Type B pancreatic cell (in vitro differentiated cells): ENCODE measurements around the gene CDC34. TPM values are rescaled to one million over a fixed set of nuclear protein-coding genes. Genes with fewer than 3 reads are reported as not detected.
A peak's percentile ranks its signal among the peaks of the same experiment; 100 is the strongest.

ENCODE experiments used
- DNase-seq: peaks from one replicate; pipeline ENCODE4 v3.0.0; 2021; ENCODE audit warnings: mixed read lengths; ENCODE audit not compliant: unreplicated experiment; ENCODE audit errors: extremely low spot score
- H3K27ac Mint-ChIP-seq: 2 replicates; pipeline ENCODE4 v1.8.0; 2021; ENCODE audit warnings: mild to moderate bottlenecking, mixed read lengths
- H3K27me3 Mint-ChIP-seq: 2 replicates; pipeline ENCODE4 v1.8.0; 2021; ENCODE audit warnings: mixed read lengths
- H3K36me3 Mint-ChIP-seq: 2 replicates; pipeline ENCODE4 v1.8.0; 2021; ENCODE audit warnings: mixed read lengths
- H3K4me1 Mint-ChIP-seq: one replicate; pipeline ENCODE4 v1.8.0; 2021; ENCODE audit warnings: mixed read lengths; ENCODE audit not compliant: unreplicated experiment
- H3K4me3 Mint-ChIP-seq: 2 replicates; pipeline ENCODE4 v1.8.0; 2021; ENCODE audit warnings: mild to moderate bottlenecking, mixed read lengths
- H3K9me3 Mint-ChIP-seq: 2 replicates; pipeline ENCODE4 v1.8.0; 2021; ENCODE audit warnings: mixed read lengths
- CTCF ChIP-seq: fragments of 200-600 bp; sonication (generic); conservative IDR thresholded peaks from 2 replicates; pipeline ENCODE4 v1.5.0; 2021; ENCODE audit warnings: antibody characterized with exemption, mild to moderate bottlenecking
- total RNA-seq: library from RNA; stranded (reverse); gene quantifications from 2 replicates; pipeline ENCODE4 v1.2.1, GENCODE V29; 2021; ENCODE audit warnings: low replicate concordance

Gene CDC34
- total RNA-seq, 1 donor from 2014 or later, result 95.0 TPM

- H3K27ac Mint-ChIP-seq, result peak overlapping the region; percentile 80
- H3K4me3 Mint-ChIP-seq, result peak overlapping the region; percentile 59
- peaks cover 6% of the 10 kb centered on the region for H3K4me1 Mint-ChIP-seq
- H3K9me3 Mint-ChIP-seq, result no peaks in the 10 kb centered on the region
- no peak for TF ChIP-seq CTCF
- peaks cover 27% of the 10 kb centered on the region for H3K27me3 Mint-ChIP-seq
- no peak for DNase-seq
- no peaks in the 10 kb centered on the region for H3K36me3 Mint-ChIP-seq
Observed at GRCh38 chr19:485583-486236, 45.9 kb upstream of the CDC34 start.

GRCh38 chr19:488505-489417, 42.8 kb upstream of the CDC34 start:
- Mint-ChIP-seq H3K27ac (peak overlapping the region; percentile 84), H3K4me1 (peaks cover 6% of the 10 kb centered on the region), H3K27me3 (peaks cover 22% of the 10 kb centered on the region), H3K9me3 (no peaks in the 10 kb centered on the region), H3K4me3 (peak overlapping the region; percentile 85), H3K36me3 (no peaks in the 10 kb centered on the region)
- peak; percentile 18 for TF ChIP-seq CTCF
- DNase-seq, result peak; percentile 97

- Mint-ChIP-seq H3K9me3 (no peaks in the 10 kb centered on the region), H3K27ac (peak overlapping the region; percentile 56), H3K36me3 (no peaks in the 10 kb centered on the region), H3K4me1 (peaks cover 6% of the 10 kb centered on the region), H3K4me3 (peak overlapping the region; percentile 84), H3K27me3 (peaks cover 17% of the 10 kb centered on the region)
- no peak for TF ChIP-seq CTCF
- no peak for DNase-seq
Observed at GRCh38 chr19:489418-490196, 42.0 kb upstream of the CDC34 start.

- Mint-ChIP-seq H3K4me1 (no peaks in the 10 kb centered on the region), H3K9me3 (no peaks in the 10 kb centered on the region), H3K27ac (no peak overlapping the region), H3K4me3 (no peak overlapping the region), H3K27me3 (peaks cover 9% of the 10 kb centered on the region), H3K36me3 (no peaks in the 10 kb centered on the region)
- DNase-seq, result no peak
- TF ChIP-seq CTCF, result no peak
Observed at GRCh38 chr19:491146-491741, 40.3 kb upstream of the CDC34 start.

GRCh38 chr19:492091-492531, 39.4 kb upstream of the CDC34 start:
- no peaks in the 10 kb centered on the region for H3K4me1 Mint-ChIP-seq
- DNase-seq, result no peak
- TF ChIP-seq CTCF, result no peak
- no peak overlapping the region for H3K27ac Mint-ChIP-seq
- peaks cover 8% of the 10 kb centered on the region for H3K27me3 Mint-ChIP-seq
- no peaks in the 10 kb centered on the region for H3K36me3 Mint-ChIP-seq
- no peak overlapping the region for H3K4me3 Mint-ChIP-seq
- no peaks in the 10 kb centered on the region for H3K9me3 Mint-ChIP-seq
